Caco-2 (cell line): Measurements from ENCODE around the gene OVOL3. TPM values are rescaled to one million over a fixed set of nuclear protein-coding genes. Genes with fewer than 3 reads are reported as not detected.

Experiments used
- BruUV-seq: library from RNA; stranded (reverse); fragments of 400-500 nt; replicated peaks from 2 replicates; lab custom pipeline; 2021; lab: Mats Ljungman, UMichigan
- CTCF ChIA-PET: fragments of 300-600 bp; sonication (Branson Sonifier 250); formaldehyde crosslinking; loops from one replicate; lab custom pipeline; 2022; ENCODE audit warnings: antibody characterized with exemption; lab: Charles Lee
- POLR2A ChIA-PET: fragments of 300-600 bp; sonication (Branson Sonifier 250); formaldehyde crosslinking; loops from one replicate; lab custom pipeline; 2022; ENCODE audit warnings: antibody characterized with exemption; lab: Charles Lee
- DNase-seq, 2 experiments: peaks; one replicate each; pipeline versions ENCODE4 v3.0.0 to v3.0.0-alpha.2; 2020 to 2022
- H3K27me3 ChIP-seq: replicated peaks from 2 replicates; pipeline ENCODE4 v1.6.0; 2011; ENCODE audit warnings: low read length; ENCODE audit not compliant: control insufficient read depth, insufficient read depth
- H3K36me3 ChIP-seq: 2 replicates; pipeline ENCODE4 v1.5.1; 2011; ENCODE audit warnings: low read length; ENCODE audit not compliant: control insufficient read depth, insufficient read depth
- H3K4me1 ChIP-seq: fragments of 250-450 bp; sonication (Bioruptor Pico); 2 replicates; pipeline ENCODE4 v1.5.1; 2020; ENCODE audit warnings: mild to moderate bottlenecking
- H3K4me3 ChIP-seq: 2 replicates; pipeline ENCODE4 v1.5.1; 2011; ENCODE audit warnings: low read depth, mild to moderate bottlenecking, control low read depth, low read length
- H3K9me3 ChIP-seq: fragments of 250-450 bp; sonication (Bioruptor Pico); 2 replicates; pipeline ENCODE4 v1.5.1; 2020; ENCODE audit warnings: mild to moderate bottlenecking, moderate library complexity
- H3K27ac Mint-ChIP-seq: one replicate; pipeline ENCODE4 v1.8.0; 2022; ENCODE audit warnings: mixed read lengths; ENCODE audit not compliant: unreplicated experiment
- H3K27me3 Mint-ChIP-seq: one replicate; pipeline ENCODE4 v1.8.0; 2022; ENCODE audit warnings: mixed read lengths; ENCODE audit not compliant: insufficient read depth, unreplicated experiment
- H3K36me3 Mint-ChIP-seq: one replicate; pipeline ENCODE4 v1.8.0; 2022; ENCODE audit warnings: mild to moderate bottlenecking, mixed read lengths; ENCODE audit not compliant: insufficient read depth, unreplicated experiment
- H3K4me1 Mint-ChIP-seq: one replicate; pipeline ENCODE4 v1.8.0; 2022; ENCODE audit warnings: low read depth, mixed read lengths; ENCODE audit not compliant: unreplicated experiment
- H3K4me3 Mint-ChIP-seq: one replicate; pipeline ENCODE4 v1.8.0; 2022; ENCODE audit warnings: mild to moderate bottlenecking, moderate library complexity, mixed read lengths; ENCODE audit not compliant: unreplicated experiment
- H3K9me3 Mint-ChIP-seq: one replicate; pipeline ENCODE4 v1.8.0; 2022; ENCODE audit warnings: mixed read lengths; ENCODE audit not compliant: unreplicated experiment
- CTCF ChIP-seq, 2 experiments: fragments of 200-600 bp in 1 of 2; IDR thresholded peaks; 1 replicate in 1 of 2; 2 replicates in 1 of 2; pipeline versions ENCODE4 v1.5.1 to v1.8.0; 2011 to 2022; ENCODE audit warnings: antibody characterized with exemption in 1 of 2, control low read depth in 1 of 2, inconsistent platforms in 1 of 2, low read depth in 1 of 2, low read length in 1 of 2, mild to moderate bottlenecking in 1 of 2, moderate library complexity in 1 of 2; ENCODE audit not compliant: insufficient read depth in 1 of 2, severe bottlenecking in 1 of 2, unreplicated experiment in 1 of 2
- intact Hi-C: fragments of 100-400 bp; cut with micrococcal nuclease; formaldehyde crosslinking; loops from one replicate; pipeline ENCODE4 v1.10.0; 2022; ENCODE audit not compliant: unreplicated experiment
- total RNA-seq: library from RNA; stranded (reverse); gene quantifications from 2 replicates; pipeline ENCODE4 v1.2.3, GENCODE V29; 2022

Gene OVOL3
- total RNA-seq, 1 experiment from 2014 or later, result not detected

DNA sequence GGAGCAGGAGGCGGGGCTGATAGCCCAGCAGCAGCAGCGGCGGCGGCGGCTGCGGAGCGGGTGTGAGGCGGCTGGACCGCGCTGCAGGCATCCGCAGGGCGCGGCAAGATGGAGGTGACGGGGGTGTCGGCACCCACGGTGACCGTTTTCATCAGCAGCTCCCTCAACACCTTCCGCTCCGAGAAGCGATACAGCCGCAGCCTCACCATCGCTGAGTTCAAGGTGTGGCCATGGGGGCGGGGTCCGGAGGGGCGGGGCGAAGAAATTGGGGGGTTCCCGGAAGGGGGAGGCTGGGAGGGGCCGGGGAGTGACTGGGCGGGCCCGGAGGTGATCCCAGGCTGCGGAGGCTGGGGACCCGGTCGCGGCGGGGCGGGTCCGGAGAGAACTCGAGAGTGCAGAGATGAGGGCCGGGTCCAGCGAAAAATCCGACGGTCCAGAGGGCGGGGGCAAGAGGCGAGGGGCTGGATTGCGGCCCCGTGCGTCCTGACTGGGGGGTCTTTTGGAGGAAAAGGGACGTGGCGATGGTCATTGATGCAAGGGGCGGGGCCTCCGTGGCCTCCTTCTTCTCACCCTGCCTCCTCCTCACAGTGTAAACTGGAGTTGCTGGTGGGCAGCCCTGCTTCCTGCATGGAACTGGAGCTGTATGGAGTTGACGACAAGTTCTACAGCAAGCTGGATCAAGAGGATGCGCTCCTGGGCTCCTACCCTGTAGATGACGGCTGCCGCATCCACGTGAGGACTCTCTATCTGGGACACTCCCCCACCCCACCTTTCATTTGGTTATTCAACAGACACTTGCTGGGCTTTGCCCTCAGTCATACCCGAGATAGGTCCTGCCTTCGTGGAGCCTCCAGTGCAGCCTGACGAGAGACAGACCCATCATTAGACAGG, 4.8 kb downstream of the OVOL3 start, which contains the start of gene TBCB:
TBCB (plus strand) TSS at position 16 of the 891 bp plus-strand sequence; CDS start at position 109, 93 bp downstream.
- Histone ChIP-seq H3K27me3 (no peaks in the 10 kb centered on the region), H3K4me3 (peak within 1 kb of the TSS; percentile 92), H3K9me3 (no peaks in the 10 kb centered on the region), H3K4me1 (peaks cover 16% of the 10 kb centered on the region; the same call in 1 of the 2 replicates), H3K36me3 (peaks cover 9% of the 10 kb centered on the region; the same call in 1 of the 2 replicates)
- intact Hi-C loops, result loop anchor here (1.0 to 2.0 kb wide), 5 partner anchors 12 to 184 kb away; partner anchors contain the start of genes ALKBH6, THAP8 and WDR62
- Mint-ChIP-seq H3K4me1 (peaks cover 36% of the 10 kb centered on the region), H3K4me3 (peak within 1 kb of the TSS; percentile 92), H3K36me3 (peaks cover 71% of the 10 kb centered on the region), H3K9me3 (no peaks in the 10 kb centered on the region), H3K27ac (peak within 1 kb of the TSS; percentile 96), H3K27me3 (no peaks in the 10 kb centered on the region)
- TSS peak; percentile 51 for BruUV-seq
- no peak for DNase-seq
- ChIA-PET CTCF (interaction anchor here (1.0 to 2.2 kb wide), 3 partner anchors 12 to 60 kb away, joined by 3 to 27 read pairs (median 3); no protein-coding TSS in a partner anchor), POLR2A (interaction anchor here (0.7 to 1.9 kb wide), 9 partner anchors 9 to 468 kb away, joined by 3 to 13 read pairs (median 4); partner anchors contain the start of genes ALKBH6, COX6B1, THAP8 and ZNF146)
- TF ChIP-seq CTCF (IDR thresholded peaks at IDR 0.05; ENCODE audit: insufficient read depth in 1 of 2, low read depth in 1 of 2, low read length in 1 of 2, severe bottlenecking in 1 of 2, unreplicated experiment in 1 of 2), result no peak

DNA sequence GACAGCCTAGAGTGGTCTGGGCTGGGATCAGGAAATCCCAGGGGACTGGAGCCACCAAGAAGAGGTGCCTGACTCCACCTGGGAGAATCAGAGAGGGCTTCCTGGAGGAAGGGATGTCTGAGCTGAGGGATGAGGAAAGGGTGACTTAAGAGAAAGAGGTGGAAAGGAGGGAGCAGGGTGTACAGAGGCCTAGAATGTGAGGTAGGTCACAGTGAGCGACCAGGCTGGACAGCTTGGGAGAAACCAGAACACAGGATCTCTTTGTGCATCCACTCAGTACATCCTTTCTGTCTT, 5.3 kb downstream of the OVOL3 start:
- peak overlapping the region; percentile 92 for H3K4me3 Mint-ChIP-seq
- intact Hi-C loops, result no loop called here
- H3K36me3 ChIP-seq, result peaks cover 9% of the 10 kb centered on the region; the same call in 1 of the 2 replicates
- H3K4me3 ChIP-seq, result peak overlapping the region; percentile 92
- H3K27me3 ChIP-seq, result no peaks in the 10 kb centered on the region
- H3K9me3 Mint-ChIP-seq, result no peaks in the 10 kb centered on the region
- H3K36me3 Mint-ChIP-seq, result peaks cover 75% of the 10 kb centered on the region
- TF ChIP-seq CTCF (IDR thresholded peaks at IDR 0.05; ENCODE audit: insufficient read depth in 1 of 2, low read depth in 1 of 2, low read length in 1 of 2, severe bottlenecking in 1 of 2, unreplicated experiment in 1 of 2), result no peak
- peaks cover 36% of the 10 kb centered on the region for H3K4me1 Mint-ChIP-seq
- H3K4me1 ChIP-seq, result peaks cover 16% of the 10 kb centered on the region; the same call in 1 of the 2 replicates
- DNase-seq, result no peak
- BruUV-seq, result no TSS peak
- ChIA-PET POLR2A (interaction anchor here (1.0 to 1.9 kb wide), 2 partner anchors 11 to 63 kb away, joined by 3 to 13 read pairs; partner anchors contain the start of gene THAP8), CTCF (interaction anchor here (2.2 kb wide), 1 partner anchor 11 kb away, joined by 27 read pairs; no protein-coding TSS in a partner anchor)
- no peaks in the 10 kb centered on the region for H3K27me3 Mint-ChIP-seq
- H3K9me3 ChIP-seq, result no peaks in the 10 kb centered on the region
- H3K27ac Mint-ChIP-seq, result peak overlapping the region; percentile 96
